ENCODE results near the gene DDX39B.
"Not testable (repeated sequence)": the region's sequence is repeated elsewhere in the genome, so short reads cannot be mapped to it uniquely, and the experiment has no call there.

Gene DDX39B

GRCh38 chr6:31529329-31530150 lies 12.3 kb downstream of the DDX39B start:
- DNase-seq (ENCODE audit: low read depth, low spot score) = no peak

- no peak for DNase-seq (ENCODE audit: low read depth, low spot score)
These were observed 12.9 kb downstream of the DDX39B start, which contains the start of gene MCCD1 for GRCh38 chr6:31528821-31529328. TSS of gene MCCD1 (plus strand) at chr6:31528962. CDS start at chr6:31529015, 53 bp downstream.

- DNase-seq (ENCODE audit: low read depth, low spot score) = no peak
These were observed 13.5 kb downstream of the DDX39B start for GRCh38 chr6:31528307-31528777.

DNA sequence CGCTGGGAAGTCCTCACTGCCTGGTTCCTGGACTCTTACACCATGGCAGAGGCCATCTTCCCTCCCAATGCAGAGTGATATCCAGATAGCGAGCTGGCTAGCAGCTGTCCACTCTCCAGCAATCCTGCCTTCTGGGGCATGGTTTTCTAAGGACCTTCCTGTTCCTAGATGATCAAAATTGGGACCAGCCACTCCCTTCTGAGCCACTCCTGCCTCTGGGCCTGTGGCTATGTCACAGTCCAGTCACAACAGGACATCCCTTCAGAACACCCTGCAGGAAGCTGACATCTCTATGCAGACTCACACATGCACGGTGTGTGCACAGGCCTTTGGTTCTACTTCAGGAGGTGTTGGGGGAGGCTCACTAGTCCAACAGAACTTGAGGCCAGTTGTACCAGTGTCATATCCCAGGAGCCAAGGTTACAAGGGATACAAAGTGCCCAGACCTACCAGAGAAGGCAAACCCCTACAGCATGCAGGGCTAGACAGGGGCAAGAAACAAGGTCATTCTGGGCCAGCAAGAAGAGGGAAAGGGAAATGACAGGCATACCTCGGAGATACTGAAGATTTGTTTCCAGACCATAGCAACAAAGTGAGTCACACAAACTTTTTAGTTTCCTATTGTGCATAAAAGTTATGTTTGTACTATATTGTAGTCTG lies 15.7 kb downstream of the DDX39B start:
- DNase-seq (ENCODE audit: low read depth, low spot score) = no peak

- no peak for DNase-seq (ENCODE audit: low read depth, low spot score)
These were observed 16.3 kb downstream of the DDX39B start for GRCh38 chr6:31525553-31525931.

DNA sequence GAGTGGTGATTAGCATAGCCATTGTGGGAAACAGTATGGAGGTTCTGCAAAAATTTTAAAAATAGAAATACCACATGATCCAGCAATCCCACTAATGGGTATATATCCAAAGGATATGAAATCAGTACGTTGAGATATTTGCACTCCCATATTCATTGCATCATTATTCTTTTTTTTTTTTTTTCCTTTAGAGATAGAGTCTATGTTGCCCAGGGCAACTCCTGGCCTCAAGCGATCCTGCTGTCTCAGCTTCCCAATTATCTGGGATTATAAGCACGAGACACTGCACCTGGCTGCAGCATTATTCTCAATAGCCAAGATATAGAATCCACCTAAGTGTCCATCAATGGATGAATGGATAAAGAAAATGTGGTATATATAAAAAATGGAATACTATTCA lies 20.0 kb downstream of the DDX39B start:
- DNase-seq (ENCODE audit: low read depth, low spot score) = no peak

GRCh38 chr6:31513456-31514165 lies 28.2 kb downstream of the DDX39B start:
- no peak for DNase-seq (ENCODE audit: low read depth, low spot score)

DNA sequence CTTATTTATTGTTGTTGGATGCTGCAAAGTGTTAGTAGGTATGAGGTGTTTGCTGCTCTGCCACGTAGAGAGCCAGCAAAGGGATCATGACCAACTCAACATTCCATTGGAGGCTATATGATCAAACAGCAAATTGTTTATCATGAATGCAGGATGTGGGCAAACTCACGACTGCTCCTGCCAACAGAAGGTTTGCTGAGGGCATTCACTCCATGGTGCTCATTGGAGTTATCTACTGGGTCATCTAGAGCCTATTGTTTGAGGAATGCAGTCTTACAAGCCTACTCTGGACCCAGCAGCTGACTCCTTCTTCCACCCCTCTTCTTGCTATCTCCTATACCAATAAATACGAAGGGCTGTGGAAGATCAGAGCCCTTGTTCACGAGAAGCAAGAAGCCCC lies 31.8 kb downstream of the DDX39B start:
- DNase-seq (ENCODE audit: low read depth, low spot score) = no peak

DNA sequence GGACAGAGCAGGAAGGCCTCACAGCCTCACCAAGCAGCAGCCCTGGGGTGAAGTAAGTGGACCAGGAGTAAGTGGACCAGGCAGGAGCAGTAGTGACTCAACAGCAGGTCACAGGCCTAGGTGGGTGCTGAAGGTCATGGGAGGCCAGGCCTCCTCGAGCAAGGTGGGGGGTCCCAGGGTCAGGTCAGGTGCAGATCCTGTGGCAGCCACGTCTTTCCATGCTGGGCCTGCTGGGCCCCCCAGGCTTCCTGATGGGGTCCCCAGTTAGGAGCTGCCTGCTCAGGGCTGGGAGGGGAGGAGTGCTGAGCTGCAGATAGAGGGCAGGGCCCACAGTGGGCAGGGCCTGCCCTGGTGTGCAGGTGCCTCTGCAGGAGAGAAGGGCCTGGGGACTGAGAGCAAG lies 32.8 kb downstream of the DDX39B start:
- not testable (repeated sequence) for DNase-seq (ENCODE audit: low read depth, low spot score)

- DNase-seq (ENCODE audit: low read depth, low spot score) = no peak
These were observed 39.2 kb downstream of the DDX39B start for GRCh38 chr6:31502586-31502985.

DNA sequence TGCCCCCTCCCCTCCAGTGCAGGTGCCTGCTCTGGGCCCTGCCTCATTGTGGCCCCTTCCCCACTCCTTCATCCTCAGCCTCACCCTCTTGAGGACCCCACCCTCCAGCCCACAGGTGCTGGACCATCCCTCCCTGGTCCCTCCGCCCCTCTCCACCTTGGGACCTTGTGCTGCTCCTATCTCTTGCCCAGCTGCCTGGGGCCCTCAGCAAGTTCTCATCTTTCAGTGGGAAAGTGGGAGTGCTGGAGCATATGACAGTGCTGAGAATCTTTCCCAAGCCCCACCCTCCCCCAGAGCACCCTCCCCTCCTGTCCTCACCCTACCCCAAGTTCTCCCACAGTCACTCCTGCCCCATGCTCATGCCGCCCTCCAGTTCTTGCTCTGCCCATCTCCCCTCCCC lies 42.2 kb downstream of the DDX39B start:
- DNase-seq (ENCODE audit: low read depth, low spot score) = not testable (repeated sequence)

- DNase-seq (ENCODE audit: low read depth, low spot score) = no peak
These were observed 43.1 kb downstream of the DDX39B start for GRCh38 chr6:31498748-31499147.

DNA sequence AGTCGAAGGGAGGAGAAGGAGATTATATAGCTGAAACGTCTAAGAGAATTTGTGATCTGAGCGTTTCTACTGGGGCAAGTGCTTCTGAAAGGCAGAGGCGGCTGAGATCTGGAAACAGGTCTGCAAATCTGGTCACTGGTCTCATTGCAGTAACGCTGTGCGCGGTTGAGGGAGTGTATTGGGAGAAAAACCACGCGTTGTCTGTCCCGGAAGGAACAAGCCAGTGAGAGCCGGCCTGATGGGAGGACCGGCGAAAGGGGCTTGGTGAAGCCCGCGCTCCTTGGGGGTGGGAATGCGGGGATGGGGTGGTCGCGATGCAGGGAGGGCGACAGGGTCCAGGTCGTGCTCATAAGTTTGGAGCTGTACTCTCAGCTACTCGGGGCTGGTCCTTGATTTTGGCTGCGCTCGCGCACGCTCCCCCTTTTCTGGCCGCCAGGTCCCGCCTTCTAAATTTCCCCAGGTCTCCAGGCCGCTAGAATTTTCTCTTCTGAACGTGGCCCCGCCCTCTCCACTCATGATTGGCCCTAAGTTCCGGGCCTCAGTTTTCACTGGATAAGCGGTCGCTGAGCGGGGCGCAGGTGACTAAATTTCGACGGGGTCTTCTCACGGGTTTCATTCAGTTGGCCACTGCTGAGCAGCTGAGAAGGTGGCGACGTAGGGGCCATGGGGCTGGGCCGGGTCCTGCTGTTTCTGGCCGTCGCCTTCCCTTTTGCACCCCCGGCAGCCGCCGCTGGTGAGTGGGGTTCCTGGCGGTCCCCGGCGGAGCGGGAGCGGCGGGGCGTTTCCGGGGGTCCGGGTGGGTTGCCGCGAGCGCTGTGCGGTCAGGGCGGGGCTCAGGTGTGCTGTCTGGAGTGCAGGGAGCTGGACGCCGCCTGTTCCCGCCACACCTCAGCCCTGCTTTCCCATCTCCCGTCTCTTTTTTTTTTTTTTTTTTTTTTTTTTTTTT lies 44.0 kb downstream of the DDX39B start, which contains the start of gene MICB:
Gene MICB, plus strand, starts transcription at position 615 of the 946 bp plus-strand sequence. Its CDS starts 49 bp downstream, at position 664.
- peak; percentile 79 for DNase-seq (ENCODE audit: low read depth, low spot score)

DNA sequence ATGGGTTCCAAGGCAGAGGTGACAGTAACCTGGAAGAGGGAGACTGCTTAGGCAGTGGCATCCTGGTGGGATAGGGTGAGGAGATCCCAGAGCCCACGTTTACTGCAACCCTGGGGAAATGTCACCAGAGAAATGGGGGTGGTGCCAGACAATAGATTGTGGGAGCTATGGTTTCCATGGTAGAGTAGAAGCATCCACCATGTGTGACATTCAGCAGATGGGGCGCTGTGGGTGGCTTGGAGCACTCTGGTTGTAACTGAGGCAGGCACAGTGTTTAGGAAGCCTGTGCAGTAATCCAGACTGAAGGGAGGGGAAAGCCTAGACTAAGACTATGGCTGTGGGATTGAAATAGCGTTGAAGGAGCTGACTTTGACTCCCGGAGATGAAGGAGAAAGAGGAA lies 45.0 kb downstream of the DDX39B start:
- not testable (repeated sequence) for DNase-seq (ENCODE audit: low read depth, low spot score)

GRCh38 chr6:31495580-31495979 lies 46.2 kb downstream of the DDX39B start:
- no peak for DNase-seq (ENCODE audit: low read depth, low spot score)

- DNase-seq (ENCODE audit: low read depth, low spot score) = peak; percentile 62
These were observed 47.7 kb downstream of the DDX39B start for GRCh38 chr6:31493875-31494694.

DNA sequence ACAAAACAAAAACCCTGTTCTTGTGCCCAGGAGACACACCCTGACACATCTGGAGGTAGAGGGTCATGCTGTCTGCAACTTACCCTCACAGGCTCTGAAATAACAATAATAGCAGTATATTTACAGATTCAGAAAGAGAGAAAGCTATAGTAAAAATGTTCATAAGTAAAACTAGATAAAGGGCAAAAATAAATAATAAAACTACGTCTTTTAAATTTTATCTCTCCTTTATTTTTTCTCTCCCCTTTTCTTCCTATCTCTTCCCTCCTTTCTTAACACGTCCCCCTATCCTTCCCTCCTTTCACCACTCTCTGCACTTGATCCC lies 48.3 kb downstream of the DDX39B start:
- DNase-seq (ENCODE audit: low read depth, low spot score) = not testable (repeated sequence)

GRCh38 chr6:31490115-31490873 lies 51.5 kb downstream of the DDX39B start:
- DNase-seq (ENCODE audit: low read depth, low spot score) = no peak

DNA sequence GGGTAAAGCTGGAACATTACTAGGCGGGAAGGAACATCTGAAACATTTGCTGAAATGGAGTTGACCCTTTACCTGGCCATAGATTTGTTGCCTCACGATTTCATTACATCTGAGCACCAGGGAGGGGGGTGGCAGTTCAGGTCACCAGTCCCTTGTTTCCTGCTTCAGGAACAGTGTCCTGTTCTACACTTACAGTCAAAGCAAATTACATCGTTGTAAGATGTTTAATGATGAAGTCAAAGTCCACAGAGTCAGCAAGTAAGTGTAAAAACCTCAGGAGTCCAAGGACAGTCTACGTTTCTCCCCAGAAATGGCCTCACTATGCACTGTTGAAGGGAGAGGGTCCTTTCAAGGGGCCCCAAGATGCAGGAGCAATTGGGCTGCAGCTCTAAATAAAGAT lies 52.7 kb downstream of the DDX39B start:
- DNase-seq (ENCODE audit: low read depth, low spot score) = no peak

All from activated CD4-positive, CD25-positive, alpha-beta regulatory T cell treated with anti-CD3 and anti-CD28 coated beads, Interleukin-2, amount 50 U/mL, for 16 hours (primary cell).